ENCODE results near the gene IQCM.

The IQCM gene

DNA sequence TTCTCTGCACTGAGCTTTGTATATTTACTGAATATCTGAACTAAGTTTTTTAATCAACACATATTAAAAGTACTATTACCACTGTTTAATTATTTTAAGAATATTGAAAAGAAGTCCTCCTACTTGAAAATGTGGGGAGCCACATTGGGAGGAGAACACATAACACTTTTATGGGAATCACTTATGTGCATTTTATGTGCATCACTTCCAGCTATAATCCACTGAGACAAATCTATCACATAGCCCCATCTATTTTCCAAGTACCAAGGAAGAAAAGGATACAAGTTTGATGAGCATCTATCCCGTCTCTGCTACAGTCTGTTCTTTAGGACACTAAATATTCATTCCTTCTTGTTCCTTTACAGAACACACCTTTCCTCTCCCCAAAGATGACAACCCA lies 87.2 kb downstream of the IQCM start:
- Histone ChIP-seq H2BK5ac (ENCODE audit: low read depth, low read length, poor library complexity, severe bottlenecking) (no peak overlapping the region), H3K36me3 (ENCODE audit: control insufficient read depth in 1 of 2, insufficient read depth in 2 of 2, low read depth in 1 of 2, low read length in 2 of 2) (no peaks in the 10 kb centered on the region), H3K14ac (ENCODE audit: low read length in 2 of 2) (no peak overlapping the region), H3K4me2 (ENCODE audit: low read length, poor library complexity, severe bottlenecking) (no peak overlapping the region), H3K27me3 (ENCODE audit: control insufficient read depth in 1 of 2, insufficient read depth in 1 of 2, low read length in 2 of 2) (no peaks in the 10 kb centered on the region), H2AK5ac (ENCODE audit: low read length, severe bottlenecking) (no peak overlapping the region), H2AFZ (ENCODE audit: low read depth, low read length) (no peak overlapping the region), H2BK15ac (ENCODE audit: low read depth, poor library complexity, severe bottlenecking) (no peak overlapping the region), H4K8ac (ENCODE audit: low read length) (no peak overlapping the region), H3K18ac (ENCODE audit: low read depth in 1 of 2, low read length in 2 of 2) (no peak overlapping the region), H3K79me1 (replicated peaks; ENCODE audit: low read length, poor library complexity, severe bottlenecking) (no peaks in the 10 kb centered on the region), H2BK120ac (ENCODE audit: low read depth, low read length) (no peak overlapping the region), H2BK12ac (ENCODE audit: low read length in 2 of 2) (no peak overlapping the region), H3K4me3 (ENCODE audit: insufficient read depth in 1 of 2, low read depth in 1 of 2, low read length in 2 of 2) (no peak overlapping the region), H3K9me3 (ENCODE audit: control insufficient read depth, low read length) (no peaks in the 10 kb centered on the region), H3K27ac (ENCODE audit: low read length, poor library complexity, severe bottlenecking) (no peak overlapping the region), H3K23ac (ENCODE audit: low read length in 2 of 2) (no peak overlapping the region), H4K91ac (ENCODE audit: low read length) (no peak overlapping the region), H3K4me1 (ENCODE audit: control insufficient read depth, insufficient read depth, low read depth, low read length) (no peaks in the 10 kb centered on the region), H3K4ac (ENCODE audit: low read depth in 1 of 2, low read length in 2 of 2) (no peak overlapping the region), H3K9ac (ENCODE audit: low read length) (no peak overlapping the region)
- 93% methylated on average over 1 of the region's 1 CpG for WGBS
- no peak for DNase-seq

GRCh38 chr4:149727663-149728062 lies 88.0 kb downstream of the IQCM start:
- WGBS: 56% methylated on average over 1 of the region's 1 CpG

GRCh38 chr4:149723065-149723464 lies 92.6 kb downstream of the IQCM start:
- Histone ChIP-seq H3K14ac (ENCODE audit: low read length in 2 of 2) (no peak overlapping the region), H3K9ac (ENCODE audit: low read length) (no peak overlapping the region), H3K36me3 (ENCODE audit: control insufficient read depth in 1 of 2, insufficient read depth in 2 of 2, low read depth in 1 of 2, low read length in 2 of 2) (no peaks in the 10 kb centered on the region), H2BK15ac (ENCODE audit: low read depth, poor library complexity, severe bottlenecking) (no peak overlapping the region), H3K9me3 (ENCODE audit: control insufficient read depth, low read length) (no peaks in the 10 kb centered on the region), H3K4me1 (ENCODE audit: control insufficient read depth, insufficient read depth, low read depth, low read length) (no peaks in the 10 kb centered on the region), H2AFZ (ENCODE audit: low read depth, low read length) (no peak overlapping the region), H2BK12ac (ENCODE audit: low read length in 2 of 2) (no peak overlapping the region), H4K8ac (ENCODE audit: low read length) (no peak overlapping the region), H3K27me3 (ENCODE audit: control insufficient read depth in 1 of 2, insufficient read depth in 1 of 2, low read length in 2 of 2) (no peaks in the 10 kb centered on the region), H3K23ac (ENCODE audit: low read length in 2 of 2) (no peak overlapping the region), H3K4me3 (ENCODE audit: insufficient read depth in 1 of 2, low read depth in 1 of 2, low read length in 2 of 2) (no peak overlapping the region), H3K79me1 (replicated peaks; ENCODE audit: low read length, poor library complexity, severe bottlenecking) (no peaks in the 10 kb centered on the region), H2BK120ac (ENCODE audit: low read depth, low read length) (no peak overlapping the region), H3K4me2 (ENCODE audit: low read length, poor library complexity, severe bottlenecking) (no peak overlapping the region), H4K91ac (ENCODE audit: low read length) (no peak overlapping the region), H2AK5ac (ENCODE audit: low read length, severe bottlenecking) (no peak overlapping the region), H2BK5ac (ENCODE audit: low read depth, low read length, poor library complexity, severe bottlenecking) (no peak overlapping the region), H3K4ac (ENCODE audit: low read depth in 1 of 2, low read length in 2 of 2) (no peak overlapping the region), H3K18ac (ENCODE audit: low read depth in 1 of 2, low read length in 2 of 2) (no peak overlapping the region), H3K27ac (ENCODE audit: low read length, poor library complexity, severe bottlenecking) (no peak overlapping the region)
- DNase-seq: no peak
- WGBS: 75% methylated on average over 1 of the region's 2 CpGs

More at GRCh38 chr4:149727663-149728062, 88.0 kb downstream of the IQCM start:
- no peak overlapping the region for H3K23ac ChIP-seq (ENCODE audit: low read length in 2 of 2)
- H2BK5ac ChIP-seq (ENCODE audit: low read depth, low read length, poor library complexity, severe bottlenecking): no peak overlapping the region
- no peaks in the 10 kb centered on the region for H3K9me3 ChIP-seq (ENCODE audit: control insufficient read depth, low read length)
- H4K91ac ChIP-seq (ENCODE audit: low read length): no peak overlapping the region
- H2AK5ac ChIP-seq (ENCODE audit: low read length, severe bottlenecking): no peak overlapping the region
- H3K27ac ChIP-seq (ENCODE audit: low read length, poor library complexity, severe bottlenecking): no peak overlapping the region
- no peak for DNase-seq
- H3K36me3 ChIP-seq (ENCODE audit: control insufficient read depth in 1 of 2, insufficient read depth in 2 of 2, low read depth in 1 of 2, low read length in 2 of 2): no peaks in the 10 kb centered on the region
- no peak overlapping the region for H2BK15ac ChIP-seq (ENCODE audit: low read depth, poor library complexity, severe bottlenecking)
- no peak overlapping the region for H2AFZ ChIP-seq (ENCODE audit: low read depth, low read length)
- no peak overlapping the region for H2BK120ac ChIP-seq (ENCODE audit: low read depth, low read length)
- no peak overlapping the region for H3K4me2 ChIP-seq (ENCODE audit: low read length, poor library complexity, severe bottlenecking)
- H3K4ac ChIP-seq (ENCODE audit: low read depth in 1 of 2, low read length in 2 of 2): no peak overlapping the region
- H3K27me3 ChIP-seq (ENCODE audit: control insufficient read depth in 1 of 2, insufficient read depth in 1 of 2, low read length in 2 of 2): no peaks in the 10 kb centered on the region
- no peaks in the 10 kb centered on the region for H3K79me1 ChIP-seq (replicated peaks; ENCODE audit: low read length, poor library complexity, severe bottlenecking)
- H3K9ac ChIP-seq (ENCODE audit: low read length): no peak overlapping the region
- no peak overlapping the region for H2BK12ac ChIP-seq (ENCODE audit: low read length in 2 of 2)
- no peak overlapping the region for H4K8ac ChIP-seq (ENCODE audit: low read length)
- no peaks in the 10 kb centered on the region for H3K4me1 ChIP-seq (ENCODE audit: control insufficient read depth, insufficient read depth, low read depth, low read length)
- H3K14ac ChIP-seq (ENCODE audit: low read length in 2 of 2): no peak overlapping the region
- H3K18ac ChIP-seq (ENCODE audit: low read depth in 1 of 2, low read length in 2 of 2): no peak overlapping the region
- H3K4me3 ChIP-seq (ENCODE audit: insufficient read depth in 1 of 2, low read depth in 1 of 2, low read length in 2 of 2): no peak overlapping the region

DNA sequence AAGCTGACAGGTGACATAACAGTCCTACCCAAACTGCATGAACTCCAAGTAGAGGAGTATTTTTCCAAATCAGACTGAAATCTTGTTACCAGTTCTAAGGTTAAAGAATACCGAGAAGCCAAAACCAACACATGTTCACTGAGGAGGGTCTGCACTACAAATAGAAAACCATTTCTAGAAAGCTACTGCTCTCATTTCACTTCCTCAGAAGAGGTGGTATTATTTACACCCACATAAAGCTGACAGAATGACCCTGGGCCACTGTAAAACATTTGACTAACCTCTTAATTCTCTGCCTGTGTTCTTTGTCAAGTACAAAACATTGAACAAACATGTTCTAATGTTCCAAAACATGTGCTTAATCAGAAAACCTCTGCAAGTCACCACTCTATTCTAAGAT lies 95.8 kb downstream of the IQCM start:
- Histone ChIP-seq H2BK120ac (ENCODE audit: low read depth, low read length) (no peak overlapping the region), H3K36me3 (ENCODE audit: control insufficient read depth in 1 of 2, insufficient read depth in 2 of 2, low read depth in 1 of 2, low read length in 2 of 2) (no peaks in the 10 kb centered on the region), H2AK5ac (ENCODE audit: low read length, severe bottlenecking) (no peak overlapping the region), H2BK12ac (ENCODE audit: low read length in 2 of 2) (no peak overlapping the region), H3K27ac (ENCODE audit: low read length, poor library complexity, severe bottlenecking) (no peak overlapping the region), H2AFZ (ENCODE audit: low read depth, low read length) (no peak overlapping the region), H4K91ac (ENCODE audit: low read length) (no peak overlapping the region), H3K79me1 (replicated peaks; ENCODE audit: low read length, poor library complexity, severe bottlenecking) (no peaks in the 10 kb centered on the region), H4K8ac (ENCODE audit: low read length) (no peak overlapping the region), H2BK15ac (ENCODE audit: low read depth, poor library complexity, severe bottlenecking) (no peak overlapping the region), H3K4ac (ENCODE audit: low read depth in 1 of 2, low read length in 2 of 2) (no peak overlapping the region), H3K4me3 (ENCODE audit: insufficient read depth in 1 of 2, low read depth in 1 of 2, low read length in 2 of 2) (no peak overlapping the region), H3K18ac (ENCODE audit: low read depth in 1 of 2, low read length in 2 of 2) (no peak overlapping the region), H3K14ac (ENCODE audit: low read length in 2 of 2) (no peak overlapping the region), H2BK5ac (ENCODE audit: low read depth, low read length, poor library complexity, severe bottlenecking) (no peak overlapping the region), H3K4me2 (ENCODE audit: low read length, poor library complexity, severe bottlenecking) (no peak overlapping the region), H3K9me3 (ENCODE audit: control insufficient read depth, low read length) (no peaks in the 10 kb centered on the region), H3K9ac (ENCODE audit: low read length) (no peak overlapping the region), H3K4me1 (ENCODE audit: control insufficient read depth, insufficient read depth, low read depth, low read length) (peaks cover 5% of the 10 kb centered on the region), H3K23ac (ENCODE audit: low read length in 2 of 2) (no peak overlapping the region), H3K27me3 (ENCODE audit: control insufficient read depth in 1 of 2, insufficient read depth in 1 of 2, low read length in 2 of 2) (no peaks in the 10 kb centered on the region)
- no peak for DNase-seq
- 91% methylated on average over 1 of the region's 1 CpG for WGBS
